ENCODE results near the gene ZXDC. TPM values are rescaled to one million over a fixed set of nuclear protein-coding genes. Genes with fewer than 3 reads are reported as not detected.

The ZXDC gene
- total RNA-seq, 1 donor from 2014 or later, result 40.7 TPM

- DNase-seq, result no peak
Observed at GRCh38 chr3:126488886-126489569, 13.3 kb upstream of the ZXDC start.

GRCh38 chr3:126488185-126488584, 12.5 kb upstream of the ZXDC start:
- DNase-seq, result no peak

- no peak for DNase-seq
Observed at GRCh38 chr3:126487151-126487771, 11.6 kb upstream of the ZXDC start.

- DNase-seq, result no peak
Observed at GRCh38 chr3:126486360-126486847, 10.7 kb upstream of the ZXDC start.

GRCh38 chr3:126485956-126486355, 10.3 kb upstream of the ZXDC start:
- DNase-seq, result no peak

GRCh38 chr3:126485176-126485897, 9.6 kb upstream of the ZXDC start:
- no peak for DNase-seq

- DNase-seq, result no peak
Observed at GRCh38 chr3:126484662-126485061, 9.0 kb upstream of the ZXDC start.

- no peak for DNase-seq
Observed at GRCh38 chr3:126484148-126484547, 8.5 kb upstream of the ZXDC start.

GRCh38 chr3:126483321-126483761, 7.7 kb upstream of the ZXDC start:
- DNase-seq, result no peak

GRCh38 chr3:126482503-126483255, 7.0 kb upstream of the ZXDC start:
- DNase-seq, result no peak

GRCh38 chr3:126481808-126482502, 6.3 kb upstream of the ZXDC start:
- DNase-seq, result no peak

- DNase-seq, result no peak
Observed at GRCh38 chr3:126480861-126481260, 5.2 kb upstream of the ZXDC start.

- DNase-seq, result no peak
Observed at GRCh38 chr3:126480206-126480605, 4.5 kb upstream of the ZXDC start.

GRCh38 chr3:126479642-126480041, 4.0 kb upstream of the ZXDC start:
- no peak for DNase-seq

GRCh38 chr3:126478581-126479310, 3.1 kb upstream of the ZXDC start:
- no peak for DNase-seq

- DNase-seq, result no peak
Observed at GRCh38 chr3:126477061-126477380, 1.3 kb upstream of the ZXDC start.

- no peak for DNase-seq
Observed at GRCh38 chr3:126476166-126477060, 722 bp upstream of the ZXDC start.

- DNase-seq, result no peak
Observed at GRCh38 chr3:126474498-126475412, 936 bp downstream of the ZXDC start.

Data from occipital lobe (tissue), 2 donors.